Small intestine (tissue), 16 donors: ENCODE results near the gene AOC2. TPM values are rescaled to one million over a fixed set of nuclear protein-coding genes. Genes with fewer than 3 reads are reported as not detected.
A peak's percentile ranks its signal among the peaks of the same experiment; 100 is the strongest.

Experiments used
- DNase-seq, 2 donors: peaks; one replicate each; pipeline versions ENCODE4 v3.0.0 to v3.0.0-alpha.2; 2013
- FAIRE-seq: peaks from 2 replicates; lab custom pipeline; 2012; peaks lifted over from hg19 to GRCh38; lab: Jason Lieb, UNC
- H3K27ac ChIP-seq, 3 donors: one replicate each; pipeline ENCODE4 v1.5.1; 2013; ENCODE audit warnings: low read length in 2 of 3, mild to moderate bottlenecking in 2 of 3, control low read depth in 1 of 3, inconsistent platforms in 1 of 3, low read depth in 1 of 3, moderate library complexity in 1 of 3
- H3K27me3 ChIP-seq, 3 donors: one replicate each; pipeline ENCODE4 v1.6.1; 2013; ENCODE audit warnings: low read length in 3 of 3, inconsistent platforms in 1 of 3; ENCODE audit not compliant: control insufficient read depth in 3 of 3, insufficient read depth in 3 of 3
- H3K36me3 ChIP-seq, 3 donors: one replicate each; pipeline ENCODE4 v1.6.1; 2013; ENCODE audit warnings: low read length in 3 of 3, inconsistent platforms in 1 of 3, low read depth in 1 of 3, mild to moderate bottlenecking in 1 of 3, moderate library complexity in 1 of 3; ENCODE audit not compliant: control insufficient read depth in 3 of 3, insufficient read depth in 2 of 3
- H3K4me1 ChIP-seq, 3 donors: one replicate each; pipeline ENCODE4 v1.6.1; 2013; ENCODE audit warnings: low read length in 2 of 3, inconsistent platforms in 1 of 3, low read depth in 1 of 3, mild to moderate bottlenecking in 1 of 3, moderate library complexity in 1 of 3; ENCODE audit not compliant: control insufficient read depth in 3 of 3, insufficient read depth in 2 of 3
- H3K4me3 ChIP-seq, 3 donors: one replicate each; pipeline ENCODE4 v1.5.1; 2013; ENCODE audit warnings: low read length in 3 of 3, control low read depth in 1 of 3, inconsistent platforms in 1 of 3, low read depth in 1 of 3, mild to moderate bottlenecking in 1 of 3, moderate library complexity in 1 of 3
- H3K9me3 ChIP-seq, 2 donors: one replicate each; pipeline ENCODE4 v1.6.1; 2013; ENCODE audit warnings: low read depth in 1 of 2, low read length in 1 of 2; ENCODE audit not compliant: control insufficient read depth in 2 of 2, insufficient read depth in 1 of 2
- WGBS, 3 donors: extraction: QIAGEN DNeasy Blood & Tissue Kit; methylation state at CpG; one replicate each; pipeline ENCODE4 v1.1.7; 2013; 5-methylcytosine and 5-hydroxymethylcytosine counted together
- long read RNA-seq, 10 donors: transcript quantifications; one replicate each; lab custom pipeline, GENCODE V29; 2026
- polyA plus RNA-seq, 4 donors: library from polyadenylated mRNA; stranded (reverse) in 3 of 4; unstranded in 1 of 4; fragments of 200-250 nt in 3 of 4; fragments of 120-200 nt in 1 of 4; gene quantifications; one replicate each; pipeline versions ENCODE4 v1.2.1 to v1.2.3, GENCODE V29; 2013
- donor health status: healthy with polysubstance abuse.
- donor health status: control.
- donor health status: control.
- donor health status: Bipolar disorder and iron deficiency.
- donor health status: healthy.

Gene AOC2
- 1 to 10 TPM in 2 of 4 donors, under 1 TPM in 2; 0.54 to 1.3 (median 0.89) TPM for polyA plus RNA-seq
- long read RNA-seq, donor 1, result 0 reads
- long read RNA-seq, donor 2, result 0 reads
- long read RNA-seq, donor 3, result 0 reads
- long read RNA-seq, donor 4, result 0 reads
- long read RNA-seq, donor 5, result 0 reads
- long read RNA-seq, donor 6, result 0 reads
- long read RNA-seq, donor 7, result 0 reads
- long read RNA-seq, donor 8, result 0 reads
- long read RNA-seq, donor 9, result 0 reads
- long read RNA-seq, donor 10, result 0 reads

- peaks cover 0 to under 1% (median 0%) of the 10 kb centered on the region in 3 donors for H3K27me3 ChIP-seq
- 66 to 69% (median 67%) methylated on average over 4 of the region's 4 CpGs for WGBS, 3 donors
- peaks cover 21 to 59% (median 25%) of the 10 kb centered on the region in 3 donors for H3K36me3 ChIP-seq
- no peak within 1 kb of the TSS for H3K27ac ChIP-seq
- no peak for DNase-seq
- no peak within 1 kb of the TSS for H3K4me3 ChIP-seq
- FAIRE-seq, result no peak
- H3K9me3 ChIP-seq, result no peaks in the 10 kb centered on the region
- peaks cover 0 to 2% (median 0%) of the 10 kb centered on the region in 3 donors for H3K4me1 ChIP-seq
These were observed at the start of gene AOC2 for GRCh38 chr17:42844271-42844670. Gene AOC2 (plus strand): TSS chr17:42844580. CDS start chr17:42844627, 47 bp downstream.

- peaks cover 0 to 41% (median 0%) of the 10 kb centered on the region in 3 donors for H3K36me3 ChIP-seq
- H3K27ac ChIP-seq, result no peak overlapping the region
- H3K4me3 ChIP-seq, result no peak overlapping the region
- no peak for FAIRE-seq
- H3K9me3 ChIP-seq, result no peaks in the 10 kb centered on the region
- DNase-seq, result no peak
- H3K27me3 ChIP-seq, result no peaks in the 10 kb centered on the region
- H3K4me1 ChIP-seq, result peaks cover 2 to 29% (median 3%) of the 10 kb centered on the region in 3 donors
- WGBS, 3 donors, result 57 to 71% (median 60%) methylated on average over 3 to 4 of the region's 4 CpGs
These were observed 49.3 kb upstream of the AOC2 start for GRCh38 chr17:42795061-42795460.

GRCh38 chr17:42795465-42795864, 48.9 kb upstream of the AOC2 start:
- Histone ChIP-seq H3K27ac (no peak overlapping the region), H3K4me3 (no peak overlapping the region), H3K36me3 (peaks cover 0 to 39% (median 0%) of the 10 kb centered on the region in 3 donors), H3K27me3 (no peaks in the 10 kb centered on the region), H3K4me1 (peaks cover 2 to 29% (median 3%) of the 10 kb centered on the region in 3 donors), H3K9me3 (no peaks in the 10 kb centered on the region)
- WGBS, 3 donors, result 43 to 77% (median 63%) methylated on average over 10 of the region's 10 CpGs
- no peak for FAIRE-seq
- no peak for DNase-seq

- WGBS, 3 donors, result 69 to 89% (median 77%) methylated on average over 18 of the region's 18 CpGs
These were observed 48.2 kb upstream of the AOC2 start for GRCh38 chr17:42796066-42796758.

GRCh38 chr17:42797067-42798007, 47.0 kb upstream of the AOC2 start:
- 23 to 62% (median 34%) methylated on average over 10 of the region's 10 CpGs for WGBS, 3 donors
- Histone ChIP-seq H3K4me3 (peak overlapping the region; percentile 81 to 94 (median 94)), H3K4me1 (peaks cover 2 to 29% (median 3%) of the 10 kb centered on the region in 3 donors), H3K27me3 (no peaks in the 10 kb centered on the region), H3K27ac (peak overlapping the region; percentile 82 to 92 (median 87)), H3K36me3 (peaks cover 0 to 34% (median 0%) of the 10 kb centered on the region in 3 donors), H3K9me3 (no peaks in the 10 kb centered on the region)
- peak; percentile 90 to 92 for DNase-seq
- no peak for FAIRE-seq

More at GRCh38 chr17:42796066-42796758, 48.2 kb upstream of the AOC2 start:
- peaks cover 0 to 34% (median 0%) of the 10 kb centered on the region in 3 donors for H3K36me3 ChIP-seq
- H3K27ac ChIP-seq, result peak overlapping the region in 2 of 3 donors; percentile 82 to 92
- H3K4me3 ChIP-seq, result no peak overlapping the region
- no peak for FAIRE-seq
- H3K27me3 ChIP-seq, result no peaks in the 10 kb centered on the region
- H3K4me1 ChIP-seq, result peaks cover 2 to 29% (median 3%) of the 10 kb centered on the region in 3 donors
- no peaks in the 10 kb centered on the region for H3K9me3 ChIP-seq
- no peak for DNase-seq

- peaks cover 2 to 34% (median 3%) of the 10 kb centered on the region in 3 donors for H3K4me1 ChIP-seq
- 4 to 14% (median 9%) methylated on average over 10 of the region's 10 CpGs for WGBS, 3 donors
- H3K27ac ChIP-seq, result peak overlapping the region; percentile 82 to 92 (median 87)
- H3K9me3 ChIP-seq, result no peaks in the 10 kb centered on the region
- DNase-seq (no peak), FAIRE-seq (no peak)
- peaks cover 0 to 34% (median 0%) of the 10 kb centered on the region in 3 donors for H3K36me3 ChIP-seq
- H3K27me3 ChIP-seq, result no peaks in the 10 kb centered on the region
- peak overlapping the region; percentile 81 to 94 (median 94) for H3K4me3 ChIP-seq
These were observed 46.4 kb upstream of the AOC2 start for GRCh38 chr17:42798011-42798382.

GRCh38 chr17:42798383-42799380, 45.7 kb upstream of the AOC2 start, which contains the start of the genes CNTD1 and COA3:
Gene CNTD1 (plus strand): TSS chr17:42798861. CDS start chr17:42799068, 207 bp downstream.
Gene COA3 (minus strand): TSS chr17:42798704. CDS start chr17:42798681, 23 bp downstream.
- H3K4me1 ChIP-seq, result peaks cover 2 to 40% (median 5%) of the 10 kb centered on the region in 3 donors
- peak within 1 kb of the TSS; percentile 81 to 94 (median 94) for H3K4me3 ChIP-seq
- peak; percentile 88 to 94 for DNase-seq
- peaks cover 0 to 28% (median 0%) of the 10 kb centered on the region in 3 donors for H3K36me3 ChIP-seq
- 26% methylated on average over 66 of the region's 66 CpGs for WGBS, 3 donors
- H3K27me3 ChIP-seq, result no peaks in the 10 kb centered on the region
- no peaks in the 10 kb centered on the region for H3K9me3 ChIP-seq
- peak within 1 kb of the TSS; percentile 82 to 92 (median 87) for H3K27ac ChIP-seq
- no peak for FAIRE-seq
